Pulmonary artery endothelial cell (primary cell): ENCODE data around the gene HAP1. TPM values are rescaled to one million over a fixed set of nuclear protein-coding genes. Genes with fewer than 3 reads are reported as not detected.

ENCODE experiments used
- total RNA-seq: library from RNA; depleted of rRNA; stranded (reverse); fragments of >200 nt; gene quantifications from 2 replicates; pipeline ENCODE4 v1.2.3, GENCODE V29; 2014

The HAP1 gene
- total RNA-seq, 1 donor from 2014 or later = 0.07 TPM

Other genes starting within 250 kb of the HAP1 start
- not detected in 2 replicates for gene KRT36, start 244.7 kb downstream of the HAP1 start, total RNA-seq
- gene KRT13, start 229.0 kb downstream of the HAP1 start, total RNA-seq = not detected in 2 replicates
- 1.6 and 3.4 TPM in 2 replicates for gene KRT15, start 215.8 kb downstream of the HAP1 start, total RNA-seq
- gene KRT19, start 206.3 kb downstream of the HAP1 start, total RNA-seq = 63.6 and 81.6 TPM in 2 replicates
- gene KRT9, start 162.6 kb downstream of the HAP1 start, total RNA-seq = not detected in 2 replicates
- gene KRT14, start 147.7 kb downstream of the HAP1 start, total RNA-seq = 0.07 and 0.18 TPM in 2 replicates
- gene KRT16, start 121.9 kb downstream of the HAP1 start, total RNA-seq = 0.13 and 0.63 TPM in 2 replicates
- gene KRT17, start 110.1 kb downstream of the HAP1 start, total RNA-seq = 3.1 and 3.8 TPM in 2 replicates
- gene EIF1, start 45.8 kb downstream of the HAP1 start, total RNA-seq = 66.4 and 81.1 TPM in 2 replicates
- gene GAST, start 22.3 kb downstream of the HAP1 start, total RNA-seq = not detected in 2 replicates
- 71.6 and 76.9 TPM in 2 replicates for gene JUP, start 52.1 kb upstream of the HAP1 start, total RNA-seq
- 49.1 and 59.4 TPM in 2 replicates for gene P3H4, start 77.3 kb upstream of the HAP1 start, total RNA-seq
- gene FKBP10, start 78.4 kb upstream of the HAP1 start, total RNA-seq = 139 and 196 TPM in 2 replicates
- gene NT5C3B, start 101.6 kb upstream of the HAP1 start, total RNA-seq = 68.8 and 72.0 TPM in 2 replicates
- gene KLHL10, start 103.2 kb upstream of the HAP1 start, total RNA-seq = not detected in 2 replicates
- gene KLHL11, start 130.8 kb upstream of the HAP1 start, total RNA-seq = 24.7 and 35.4 TPM in 2 replicates
- 340 and 356 TPM in 2 replicates for gene ACLY, start 184.3 kb upstream of the HAP1 start, total RNA-seq
- 0.07 and 0.13 TPM in 2 replicates for gene ODAD4, start 196.0 kb upstream of the HAP1 start, total RNA-seq
- 66.5 and 75.4 TPM in 2 replicates for gene CNP, start 232.2 kb upstream of the HAP1 start, total RNA-seq